ENCODE results near the gene TFCP2L1. TPM values are rescaled to one million over a fixed set of nuclear protein-coding genes. Genes with fewer than 3 reads are reported as not detected.

The TFCP2L1 gene
- total and polyA plus RNA-seq, 2 donors (not counting 3 experiments of a cell fraction or from before 2014, with no cell fraction given): not detected

- dilution Hi-C loops (cut with MboI; ENCODE audit: extremely low pct_ligation_motif_present, low sequenced_read_pairs): no loop called here
- H3K9me1 ChIP-seq (replicated peaks; ENCODE audit: control insufficient read depth, extremely low read depth, insufficient read depth, low read length): no peaks in the 10 kb centered on the region
- H3K4me2 ChIP-seq (ENCODE audit: insufficient read depth, low read length): no peak overlapping the region
- H3K27me3 ChIP-seq (ENCODE audit: control insufficient read depth in 2 of 2, insufficient read depth in 2 of 2, low read length in 2 of 2): peaks cover 2% of the 10 kb centered on the region in 2 experiments
- peaks cover 3% of the 10 kb centered on the region for H3K4me1 ChIP-seq (ENCODE audit: control insufficient read depth, extremely low read depth, insufficient read depth, low read length)
- no peak for FAIRE-seq
- DNase-seq (ENCODE audit: low read depth, low spot score): no peak
- no peak overlapping the region for H3K9ac ChIP-seq (replicated peaks; ENCODE audit: extremely low read depth, insufficient read depth, low read length)
- H2AFZ ChIP-seq (ENCODE audit: low read depth, low read length): no peak overlapping the region
- TF ChIP-seq POLR2AphosphoS5 (IDR thresholded peaks at IDR 0.05; ENCODE audit: insufficient read depth, low read depth, low read length) (no peak), GATA2 (IDR thresholded peaks at IDR 0.05; ENCODE audit: insufficient read depth, insufficient read length, low read depth, low read length) (no peak), JUN (IDR thresholded peaks at IDR 0.05; ENCODE audit: borderline replicate concordance, insufficient read depth, insufficient read length, low read depth) (no peak), FOS (IDR thresholded peaks at IDR 0.05; ENCODE audit: borderline replicate concordance, insufficient read depth, low read length) (no peak), MYC (IDR thresholded peaks at IDR 0.05; ENCODE audit: low read depth, low read length) (no peak)
- TF ChIP-seq, protein P1, sequence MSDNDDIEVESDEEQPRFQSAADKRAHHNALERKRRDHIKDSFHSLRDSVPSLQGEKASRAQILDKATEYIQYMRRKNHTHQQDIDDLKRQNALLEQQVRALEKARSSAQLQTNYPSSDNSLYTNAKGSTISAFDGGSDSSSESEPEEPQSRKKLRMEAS (IDR thresholded peaks at IDR 0.05; ENCODE audit: insufficient read depth, insufficient read length): no peak
- no peaks in the 10 kb centered on the region for H4K20me1 ChIP-seq (replicated peaks; ENCODE audit: control insufficient read depth, extremely low read depth, insufficient read depth, low read length)
- no peaks in the 10 kb centered on the region for H3K9me3 ChIP-seq (replicated peaks; ENCODE audit: control insufficient read depth, insufficient read depth, low read length)
- H3K27ac ChIP-seq (ENCODE audit: insufficient read depth, low read depth, low read length): no peak overlapping the region
- CTCF ChIA-PET: no interaction called here
- intact Hi-C loops (cut with micrococcal nuclease): no loop called here
- no peaks in the 10 kb centered on the region for H3K36me3 ChIP-seq (ENCODE audit: control insufficient read depth in 2 of 2, extremely low read depth in 1 of 2, insufficient read depth in 2 of 2, low read length in 2 of 2)
- no TSS peak for BruUV-seq (replicated peaks)
- POLR2A ChIA-PET: no interaction called here
- H3K79me2 ChIP-seq (ENCODE audit: control insufficient read depth, insufficient read depth, low read length): no peaks in the 10 kb centered on the region
- no peak overlapping the region for H3K4me3 ChIP-seq (replicated peaks in 1 of 3; ENCODE audit: insufficient read depth in 1 of 3, low read depth in 1 of 3, low read length in 3 of 3)
Observed at GRCh38 chr2:121253674-121254240, 31.2 kb downstream of the TFCP2L1 start.

GRCh38 chr2:121253021-121253673 lies 31.9 kb downstream of the TFCP2L1 start:
- Histone ChIP-seq H3K36me3 (ENCODE audit: control insufficient read depth in 2 of 2, extremely low read depth in 1 of 2, insufficient read depth in 2 of 2, low read length in 2 of 2) (no peaks in the 10 kb centered on the region), H3K79me2 (ENCODE audit: control insufficient read depth, insufficient read depth, low read length) (no peaks in the 10 kb centered on the region), H4K20me1 (replicated peaks; ENCODE audit: control insufficient read depth, extremely low read depth, insufficient read depth, low read length) (no peaks in the 10 kb centered on the region), H3K27me3 (ENCODE audit: control insufficient read depth in 2 of 2, insufficient read depth in 2 of 2, low read length in 2 of 2) (no peaks in the 10 kb centered on the region), H2AFZ (ENCODE audit: low read depth, low read length) (no peak overlapping the region), H3K27ac (ENCODE audit: insufficient read depth, low read depth, low read length) (no peak overlapping the region), H3K4me3 (replicated peaks in 1 of 3; ENCODE audit: insufficient read depth in 1 of 3, low read depth in 1 of 3, low read length in 3 of 3) (no peak overlapping the region), H3K9ac (replicated peaks; ENCODE audit: extremely low read depth, insufficient read depth, low read length) (no peak overlapping the region), H3K9me1 (replicated peaks; ENCODE audit: control insufficient read depth, extremely low read depth, insufficient read depth, low read length) (no peaks in the 10 kb centered on the region), H3K4me2 (ENCODE audit: insufficient read depth, low read length) (no peak overlapping the region), H3K9me3 (replicated peaks; ENCODE audit: control insufficient read depth, insufficient read depth, low read length) (no peaks in the 10 kb centered on the region), H3K4me1 (ENCODE audit: control insufficient read depth, extremely low read depth, insufficient read depth, low read length) (peaks cover 3% of the 10 kb centered on the region)
- intact Hi-C loops (cut with micrococcal nuclease) (no loop called here), dilution Hi-C loops (cut with MboI; ENCODE audit: extremely low pct_ligation_motif_present, low sequenced_read_pairs) (no loop called here)
- CTCF ChIA-PET: no interaction called here
- POLR2A ChIA-PET: no interaction called here
- TF ChIP-seq POLR2AphosphoS5 (IDR thresholded peaks at IDR 0.05; ENCODE audit: insufficient read depth, low read depth, low read length) (no peak), MYC (IDR thresholded peaks at IDR 0.05; ENCODE audit: low read depth, low read length) (no peak), JUN (IDR thresholded peaks at IDR 0.05; ENCODE audit: borderline replicate concordance, insufficient read depth, insufficient read length, low read depth) (no peak), FOS (IDR thresholded peaks at IDR 0.05; ENCODE audit: borderline replicate concordance, insufficient read depth, low read length) (no peak), GATA2 (IDR thresholded peaks at IDR 0.05; ENCODE audit: insufficient read depth, insufficient read length, low read depth, low read length) (no peak), EZH2 (IDR thresholded peaks at IDR 0.05; ENCODE audit: borderline replicate concordance, low read depth, low read length, severe bottlenecking) (no peak), POLR2A (IDR thresholded peaks at IDR 0.05; ENCODE audit: low read depth, low read length) (no peak)
- TF ChIP-seq, protein P1 (IDR thresholded peaks at IDR 0.05; ENCODE audit: insufficient read depth, insufficient read length): no peak
- TF ChIP-seq, protein P2, sequence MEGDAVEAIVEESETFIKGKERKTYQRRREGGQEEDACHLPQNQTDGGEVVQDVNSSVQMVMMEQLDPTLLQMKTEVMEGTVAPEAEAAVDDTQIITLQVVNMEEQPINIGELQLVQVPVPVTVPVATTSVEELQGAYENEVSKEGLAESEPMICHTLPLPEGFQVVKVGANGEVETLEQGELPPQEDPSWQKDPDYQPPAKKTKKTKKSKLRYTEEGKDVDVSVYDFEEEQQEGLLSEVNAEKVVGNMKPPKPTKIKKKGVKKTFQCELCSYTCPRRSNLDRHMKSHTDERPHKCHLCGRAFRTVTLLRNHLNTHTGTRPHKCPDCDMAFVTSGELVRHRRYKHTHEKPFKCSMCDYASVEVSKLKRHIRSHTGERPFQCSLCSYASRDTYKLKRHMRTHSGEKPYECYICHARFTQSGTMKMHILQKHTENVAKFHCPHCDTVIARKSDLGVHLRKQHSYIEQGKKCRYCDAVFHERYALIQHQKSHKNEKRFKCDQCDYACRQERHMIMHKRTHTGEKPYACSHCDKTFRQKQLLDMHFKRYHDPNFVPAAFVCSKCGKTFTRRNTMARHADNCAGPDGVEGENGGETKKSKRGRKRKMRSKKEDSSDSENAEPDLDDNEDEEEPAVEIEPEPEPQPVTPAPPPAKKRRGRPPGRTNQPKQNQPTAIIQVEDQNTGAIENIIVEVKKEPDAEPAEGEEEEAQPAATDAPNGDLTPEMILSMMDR (IDR thresholded peaks at IDR 0.05; ENCODE audit: extremely low read depth in 1 of 2, insufficient read depth in 1 of 2, low read depth in 1 of 2, low read length in 2 of 2): no peak
- FAIRE-seq (no peak), DNase-seq (ENCODE audit: low read depth, low spot score) (no peak)
- no TSS peak for BruUV-seq (replicated peaks)

All from endothelial cell of umbilical vein (primary cell).